Stimulated activated CD4-positive, alpha-beta T cell treated with anti-CD3 and anti-CD28 coated beads, TNF-alpha, amount 100 ng/mL, for 4 hours (primary cell): ENCODE measurements around the gene SOCS6.
"Not testable (repeated sequence)": the region's sequence is repeated elsewhere in the genome, so short reads cannot be mapped to it uniquely, and the experiment has no call there.

Experiments
- DNase-seq, 3 experiments: peaks; one replicate each; pipeline ENCODE4 v3.0.0-alpha.2; 2020; ENCODE audit warnings: low read depth in 3 of 3

Gene SOCS6

DNA sequence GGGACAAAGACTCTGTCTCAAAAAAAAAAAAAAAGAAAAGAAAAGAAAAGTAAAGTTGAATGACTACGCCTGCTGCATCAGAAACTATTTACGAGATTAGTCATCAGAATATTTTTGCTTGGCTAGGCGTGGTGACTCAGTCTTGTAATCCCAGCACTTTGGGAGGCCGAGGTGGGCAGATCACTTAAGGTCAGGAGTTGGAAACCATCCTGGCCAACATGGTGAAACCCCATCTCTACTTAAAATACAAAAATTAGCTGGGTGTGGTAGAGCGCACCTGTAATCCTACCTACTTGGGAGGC, 69.2 kb downstream of the SOCS6 start:
- DNase-seq: not testable (repeated sequence)

DNA sequence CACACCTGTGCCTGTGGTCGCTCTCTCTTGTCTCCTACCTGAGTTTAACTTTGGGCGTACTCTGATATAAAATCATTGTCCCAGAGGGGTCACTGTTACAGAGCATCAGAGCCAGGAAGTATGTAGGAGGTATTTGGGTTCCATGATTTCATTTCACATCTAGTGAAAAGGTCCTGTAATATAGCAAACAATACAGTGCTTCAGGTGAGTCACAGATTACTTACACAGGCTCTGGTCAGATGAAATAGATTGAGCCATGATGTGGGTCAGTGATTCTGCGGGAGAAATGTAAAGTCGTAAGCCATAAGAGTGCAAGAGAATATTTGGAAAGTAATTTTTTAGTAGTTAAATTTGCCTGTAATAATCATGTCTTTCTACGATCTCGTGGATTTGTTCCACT, 70.2 kb downstream of the SOCS6 start:
- DNase-seq: no peak

DNA sequence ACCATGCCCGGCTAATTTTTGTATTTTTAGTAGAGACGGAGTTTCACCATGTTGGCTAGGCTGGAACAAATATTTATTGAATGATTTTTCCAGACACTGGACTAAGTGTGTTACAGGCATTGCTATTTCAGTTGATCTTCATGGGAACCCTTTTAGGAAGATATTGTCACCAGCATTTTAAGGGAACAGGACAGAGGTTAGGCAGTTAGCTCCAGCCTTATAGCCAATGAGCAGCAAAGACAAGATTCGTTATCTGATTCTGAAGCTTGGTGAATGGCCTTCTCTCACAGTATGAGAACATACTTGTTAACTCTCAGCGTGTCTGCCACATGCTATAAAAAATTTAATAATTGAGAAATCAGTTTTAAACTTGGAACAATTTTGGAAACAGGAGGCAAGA, 73.4 kb downstream of the SOCS6 start:
- no peak for DNase-seq

DNA sequence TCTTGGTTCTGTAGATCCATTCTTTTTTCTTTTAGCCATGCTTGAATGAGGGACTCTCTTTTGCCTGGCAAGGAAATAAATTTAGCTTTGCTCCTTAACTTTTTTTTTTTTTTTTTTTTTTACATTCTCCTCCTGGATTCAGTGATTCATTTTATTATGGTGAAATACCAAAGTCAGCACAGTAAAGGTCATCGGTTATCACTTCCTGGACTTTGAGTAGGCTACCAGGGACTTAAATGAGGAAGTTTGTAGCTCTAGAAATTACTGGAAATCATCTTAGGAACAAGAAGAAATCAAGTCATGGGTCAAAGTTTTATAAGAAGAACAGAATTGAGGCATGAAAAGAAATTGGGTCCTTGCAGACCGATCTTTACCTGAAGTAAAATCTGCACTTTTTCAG, 75.0 kb downstream of the SOCS6 start:
- no peak for DNase-seq

- DNase-seq: no peak
These were observed 76.5 kb downstream of the SOCS6 start for GRCh38 chr18:70365361-70365760.

GRCh38 chr18:70366174-70366573, 77.3 kb downstream of the SOCS6 start:
- DNase-seq: no peak

GRCh38 chr18:70366670-70367069, 77.8 kb downstream of the SOCS6 start:
- DNase-seq: no peak

DNA sequence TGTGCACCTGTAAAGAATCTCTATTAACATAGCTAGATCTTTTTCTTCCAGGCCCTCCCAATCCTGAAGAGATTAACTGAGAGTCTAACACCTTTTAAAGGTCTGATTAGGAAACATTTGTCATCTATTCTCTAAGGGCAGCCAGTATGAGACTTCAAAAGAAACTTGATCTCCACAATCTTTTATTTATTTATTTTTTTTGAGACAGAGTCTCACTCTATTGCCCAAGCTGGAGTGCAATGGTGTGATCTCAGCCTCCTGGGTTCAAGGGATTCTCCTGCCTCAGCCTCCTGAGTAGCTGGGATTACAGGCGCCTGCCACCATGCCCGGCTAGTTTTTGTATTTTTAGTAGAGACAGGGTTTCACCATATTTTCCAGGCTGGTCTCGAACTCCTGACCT, 78.5 kb downstream of the SOCS6 start:
- not testable (repeated sequence) for DNase-seq

DNA sequence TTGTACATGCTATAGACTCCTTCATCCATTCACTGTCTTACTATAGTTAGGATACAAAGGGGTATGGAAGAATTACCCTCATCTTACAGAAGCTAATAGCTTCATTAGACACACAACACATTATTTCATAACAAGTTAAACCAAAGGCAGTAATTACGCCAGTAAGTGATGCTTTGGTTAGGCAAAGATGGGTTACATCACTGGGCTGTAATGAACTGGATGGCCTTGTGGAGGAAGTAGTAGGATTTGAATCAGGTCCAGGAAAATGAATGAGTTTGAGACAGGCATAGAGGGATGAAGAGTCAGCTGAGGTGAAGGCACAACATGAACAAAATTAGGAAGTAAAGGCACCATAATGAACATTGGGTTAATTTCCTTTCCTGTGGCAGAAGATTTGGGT, 80.1 kb downstream of the SOCS6 start:
- DNase-seq: no peak

- no peak for DNase-seq
These were observed 82.2 kb downstream of the SOCS6 start for GRCh38 chr18:70370762-70371733.

DNA sequence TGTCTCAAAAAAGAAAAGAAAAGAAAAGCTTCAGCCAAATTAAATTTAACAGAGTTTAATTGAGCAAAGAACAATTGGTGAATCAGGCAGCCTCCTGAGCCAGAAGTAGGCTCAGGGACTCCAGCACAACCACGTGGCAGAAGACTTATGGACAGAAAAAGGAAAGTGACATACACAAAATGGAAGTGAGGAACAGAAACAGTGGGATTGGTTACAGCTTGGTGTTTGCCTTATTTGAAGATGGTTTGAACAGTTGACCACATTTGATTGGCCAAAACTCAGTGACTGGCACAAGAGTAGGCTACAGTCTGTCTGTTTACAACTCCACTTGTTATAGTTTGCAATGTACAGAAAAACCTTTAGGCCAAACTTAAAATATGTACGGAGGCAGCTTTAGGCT, 83.1 kb downstream of the SOCS6 start:
- DNase-seq: no peak

DNA sequence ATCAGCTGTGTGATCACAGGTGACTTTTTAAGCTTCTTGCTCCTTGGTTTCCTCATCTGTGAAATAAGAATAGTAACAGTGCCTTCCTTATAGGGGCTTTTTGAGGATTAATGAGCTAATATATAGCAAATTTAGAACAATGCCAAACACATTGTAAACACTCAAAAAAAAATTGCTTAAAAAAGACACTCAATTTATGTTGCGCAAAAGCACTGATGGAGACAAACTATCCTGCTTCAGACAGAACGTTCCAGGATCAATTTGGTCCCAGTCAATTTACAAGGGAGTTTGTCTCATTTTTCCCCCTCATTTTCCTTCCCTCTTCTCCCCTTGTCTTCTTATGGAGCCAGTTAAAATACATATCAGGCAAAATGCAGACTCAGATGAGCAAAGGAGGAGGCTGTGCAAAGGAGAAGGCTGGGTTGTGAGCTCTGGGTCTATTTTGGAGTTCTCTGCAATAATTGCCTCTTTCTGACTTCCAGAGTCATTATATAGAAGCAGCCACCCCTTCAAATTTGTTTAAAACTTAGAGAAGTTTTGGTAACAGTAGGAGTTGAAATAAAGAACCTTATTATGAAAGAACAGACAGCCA, 83.7 kb downstream of the SOCS6 start:
- DNase-seq: no peak

- DNase-seq: no peak
These were observed 84.2 kb downstream of the SOCS6 start for GRCh38 chr18:70373042-70373519.

DNA sequence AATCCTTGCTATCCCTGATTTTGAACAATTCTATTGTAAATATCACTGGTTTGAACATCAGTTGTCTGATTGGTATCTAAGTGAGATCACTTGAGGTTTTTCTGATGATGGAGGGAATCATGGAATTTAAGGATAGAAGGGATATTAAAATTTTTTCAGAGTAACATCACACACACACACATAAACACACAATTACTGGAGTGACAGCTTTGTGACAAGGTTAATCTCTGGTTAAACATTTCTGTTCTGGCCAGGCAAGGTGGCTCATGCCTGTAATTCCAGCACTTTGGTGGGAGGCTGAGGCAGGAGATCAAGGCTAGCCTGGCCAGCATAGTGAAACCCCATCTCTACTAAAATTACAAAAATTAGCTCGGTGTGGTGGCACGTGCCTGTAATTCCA, 85.3 kb downstream of the SOCS6 start:
- no peak for DNase-seq

DNA sequence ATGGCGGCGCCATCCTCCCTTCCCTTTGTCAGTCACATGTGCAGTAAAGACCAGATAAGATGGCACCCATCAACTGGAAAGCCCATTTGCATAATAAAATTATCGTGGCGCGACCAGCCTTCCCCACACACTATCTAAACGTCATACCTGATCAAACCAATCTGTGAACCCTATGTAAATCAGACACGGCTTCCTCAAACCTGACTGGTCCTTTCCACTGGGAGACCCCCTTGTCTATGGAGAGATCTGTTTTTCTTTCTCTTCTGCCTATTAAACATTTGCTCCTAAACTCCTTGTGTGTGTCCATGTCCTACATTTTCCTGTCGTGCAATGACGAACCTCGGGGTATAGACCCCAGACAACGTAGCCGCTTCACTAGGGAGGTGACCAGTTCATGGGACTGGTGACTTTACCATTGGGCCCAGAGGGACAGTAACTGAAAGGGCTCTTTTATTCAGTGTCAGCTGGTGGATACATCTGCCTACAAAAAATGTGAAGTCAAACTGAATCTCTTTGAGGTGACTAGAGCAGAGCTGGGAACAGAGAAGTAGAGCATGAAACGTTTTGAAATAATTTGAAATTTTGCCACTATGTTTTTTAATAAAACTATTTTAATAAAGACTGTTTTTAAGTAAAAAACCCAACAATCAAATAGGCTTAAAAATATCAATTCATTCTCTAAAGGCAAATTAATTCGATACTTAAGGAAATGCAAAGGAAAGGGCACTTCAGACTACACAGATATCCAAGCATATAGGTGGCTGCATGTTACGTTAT, 87.5 kb downstream of the SOCS6 start:
- DNase-seq: no peak

DNA sequence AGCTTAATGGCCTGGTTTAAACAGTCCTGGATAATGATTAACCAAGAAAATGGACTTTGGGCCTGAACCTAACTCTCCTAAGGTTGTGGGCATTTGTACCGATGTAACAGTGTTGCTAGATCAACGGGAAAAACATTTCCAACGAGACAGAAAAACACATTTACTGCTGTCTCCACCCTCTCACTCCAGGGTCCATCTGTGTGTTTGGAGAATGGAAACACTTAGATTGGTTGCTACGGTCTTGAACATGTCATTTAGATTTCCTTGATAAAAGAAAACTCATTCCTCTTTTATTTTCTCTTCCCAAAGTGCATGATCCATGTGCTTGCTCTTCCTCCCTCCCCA, 88.0 kb downstream of the SOCS6 start:
- no peak for DNase-seq

- DNase-seq: no peak
These were observed 88.5 kb downstream of the SOCS6 start for GRCh38 chr18:70377317-70377799.

GRCh38 chr18:70377857-70378701, 89.2 kb downstream of the SOCS6 start:
- no peak for DNase-seq
